Left kidney (tissue), 2 donors: ENCODE data around the gene TBC1D5. TPM values are rescaled to one million over a fixed set of nuclear protein-coding genes. Genes with fewer than 3 reads are reported as not detected.
"Not testable (repeated sequence)": the region's sequence is repeated elsewhere in the genome, so short reads cannot be mapped to it uniquely, and the experiment has no call there.

Source experiments
- DNase-seq: peaks from one replicate; pipeline ENCODE4 v3.0.0-alpha.2; 2013
- polyA plus RNA-seq: library from polyadenylated mRNA; unstranded; fragments of 120-200 nt; gene quantifications from one replicate; pipeline ENCODE4 v1.2.1, GENCODE V29; 2013; ENCODE audit not compliant: insufficient read length

The TBC1D5 gene
- polyA plus RNA-seq, 1 donor = 52.2 TPM

DNA sequence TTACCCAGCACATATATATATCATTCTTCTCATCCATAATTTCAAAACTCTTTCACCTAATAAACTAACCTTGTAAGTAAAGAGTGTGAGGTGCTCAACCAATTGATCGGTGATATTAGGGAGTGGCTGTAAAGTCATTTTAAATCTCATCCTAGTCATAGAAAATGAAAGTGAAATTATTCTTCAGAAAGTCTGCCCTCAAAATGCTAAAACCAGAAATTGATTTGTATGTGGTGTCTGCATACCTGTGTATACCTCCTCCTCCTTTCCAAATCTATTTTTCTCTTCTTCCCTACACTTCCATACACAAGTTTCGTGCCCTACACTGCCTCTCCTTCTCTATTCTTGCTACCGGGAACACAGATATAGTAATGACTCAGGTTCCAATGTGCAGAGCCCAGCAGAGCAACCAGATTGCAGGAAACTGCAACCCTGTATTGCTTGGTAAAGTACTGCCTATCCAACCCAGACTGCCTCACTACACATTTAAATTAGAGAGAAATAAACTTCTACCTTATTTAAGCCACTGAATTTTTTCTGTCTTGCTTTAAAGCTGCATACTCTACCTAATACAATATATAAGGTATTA lies 7.4 kb upstream of the TBC1D5 start:
- no peak for DNase-seq

DNA sequence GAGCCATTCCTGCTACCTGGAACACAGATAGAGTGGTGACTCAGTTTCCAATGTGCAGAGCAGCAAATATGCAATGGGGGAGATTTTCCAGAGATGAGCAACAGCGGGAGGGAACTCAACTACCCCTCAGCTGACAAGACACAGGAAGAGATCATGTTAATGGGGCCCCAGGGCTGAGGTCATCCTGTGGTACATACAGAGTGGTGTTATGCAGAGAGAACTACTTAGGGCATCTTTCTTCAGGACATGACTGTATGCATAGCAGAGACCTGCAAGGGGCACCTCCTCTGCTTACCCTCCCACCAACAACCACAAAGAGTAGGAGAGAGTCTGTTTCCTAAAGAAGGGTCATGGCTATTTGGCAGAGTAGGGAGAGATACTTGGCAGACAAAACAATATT lies 6.8 kb upstream of the TBC1D5 start:
- no peak for DNase-seq

DNA sequence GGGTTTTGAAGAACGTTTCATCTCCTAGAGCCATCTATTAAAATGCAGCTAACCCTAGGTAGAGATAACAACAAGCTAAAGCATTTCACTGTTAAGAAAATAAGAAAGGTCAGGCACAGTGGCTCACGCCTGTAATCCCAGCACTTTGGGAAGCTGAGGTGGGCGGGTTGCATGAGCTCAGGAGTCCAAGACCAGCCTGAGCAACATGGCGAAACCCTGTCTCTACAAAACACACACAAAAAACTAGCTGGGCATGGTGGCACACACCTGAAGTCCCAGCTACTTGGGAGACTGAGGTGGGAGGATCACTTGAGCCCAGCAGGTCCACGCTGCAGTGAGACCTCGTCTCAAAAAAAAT lies 5.4 kb upstream of the TBC1D5 start:
- no peak for DNase-seq

DNA sequence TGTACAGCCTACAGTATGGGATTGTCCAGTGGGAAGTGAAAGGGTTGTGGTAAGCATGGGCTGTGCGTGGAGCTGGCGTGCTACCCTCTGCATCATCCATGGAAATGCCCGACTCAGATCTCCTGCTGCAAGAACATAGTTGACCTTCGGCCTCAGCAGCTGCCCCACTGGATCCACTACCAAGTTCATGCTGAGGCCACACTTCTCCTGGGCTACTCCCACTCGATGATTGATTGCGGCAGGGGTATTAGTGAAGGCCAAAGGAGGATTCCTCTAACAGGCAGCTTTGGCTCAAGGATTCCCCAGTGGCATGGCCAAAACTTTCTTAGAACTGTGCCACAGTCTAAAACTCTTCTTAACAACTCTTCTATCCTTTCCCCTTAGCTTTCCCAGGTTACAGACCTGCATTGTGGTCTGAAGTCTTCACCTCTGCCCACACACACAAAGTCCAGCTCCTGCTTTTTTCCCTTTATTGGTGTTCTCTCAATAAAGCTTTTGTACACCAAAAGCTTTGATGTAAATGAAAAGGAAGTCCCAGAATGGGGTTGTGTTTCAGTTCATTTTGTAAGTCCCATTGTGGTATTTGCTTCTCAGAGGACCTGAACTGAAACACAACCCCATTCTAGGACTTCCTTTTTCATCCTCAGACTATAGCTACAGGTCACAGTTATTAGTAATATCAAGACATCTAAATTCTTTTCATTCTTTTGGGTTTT lies 4.9 kb upstream of the TBC1D5 start:
- no peak for DNase-seq

DNA sequence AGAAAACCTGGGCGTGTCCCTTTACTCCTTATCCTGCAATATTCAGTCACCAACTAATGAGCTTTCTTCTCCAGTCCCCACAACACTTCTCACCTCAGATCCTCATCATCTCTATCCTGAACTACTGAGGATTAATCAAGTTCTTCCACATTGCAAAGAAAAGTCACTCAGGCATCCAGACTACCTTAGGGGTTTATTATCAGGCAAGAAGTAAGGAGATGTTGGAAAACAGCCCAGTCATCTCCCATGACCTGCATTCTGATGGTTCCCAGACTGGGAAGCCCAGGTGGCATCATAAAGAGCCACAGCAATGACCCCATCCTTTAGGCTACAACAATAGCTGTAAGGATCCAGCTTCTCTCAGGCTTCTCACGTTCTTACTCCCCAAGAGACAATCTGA lies 3.5 kb upstream of the TBC1D5 start:
- DNase-seq = no peak

DNA sequence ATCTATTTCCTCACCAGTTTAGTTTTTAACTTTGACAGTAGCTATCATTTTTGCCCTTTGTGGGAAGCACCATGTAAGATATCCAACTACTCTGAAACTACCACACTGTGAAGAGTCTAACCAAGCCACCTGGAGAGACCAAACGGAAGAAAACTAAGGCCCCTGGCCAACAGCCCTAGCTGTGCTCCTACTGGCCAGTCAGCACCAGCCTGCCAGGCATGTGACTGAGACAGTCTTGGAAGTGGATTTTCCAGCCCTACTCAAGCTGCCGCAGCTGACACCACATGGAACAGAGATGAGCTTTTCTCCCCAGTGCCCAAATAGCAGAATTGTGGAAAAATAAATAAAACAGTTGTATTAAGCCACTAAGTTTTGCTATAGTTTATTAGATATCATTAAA lies 2.9 kb upstream of the TBC1D5 start:
- DNase-seq = no peak

DNA sequence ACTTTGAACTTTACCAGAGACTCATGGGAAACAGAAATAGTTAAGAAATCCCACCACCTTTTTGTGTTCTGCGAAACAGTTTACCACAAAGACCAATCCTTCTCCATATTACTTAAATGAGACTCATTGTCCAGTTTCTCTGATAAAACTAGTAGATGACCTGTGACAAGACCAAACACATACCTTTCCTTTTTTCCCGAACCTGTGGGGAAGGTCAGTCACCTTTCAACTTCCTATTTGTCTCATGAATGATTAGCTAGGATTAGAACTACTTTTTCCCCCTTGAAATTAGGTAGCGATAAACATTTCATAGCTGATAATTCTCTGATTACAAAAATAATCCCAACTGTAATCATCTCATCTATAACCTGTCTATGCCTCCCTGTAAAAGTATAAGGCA lies 2.3 kb upstream of the TBC1D5 start:
- no peak for DNase-seq

DNA sequence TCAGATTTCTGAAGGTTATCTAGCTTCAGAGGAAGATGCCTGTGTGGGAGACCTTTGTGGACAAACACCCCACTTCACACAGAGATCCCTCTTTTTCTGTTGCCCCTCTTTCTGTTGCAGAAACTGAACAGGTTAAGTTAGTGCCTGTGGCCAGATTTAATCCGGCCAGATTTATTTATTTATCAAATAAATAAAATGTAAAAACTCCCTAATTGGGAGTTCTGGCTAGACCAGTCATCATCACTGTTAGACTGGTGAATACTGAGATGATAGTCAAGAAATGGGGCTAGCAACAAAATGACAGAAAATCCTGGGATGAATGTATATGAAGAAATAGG lies 1.2 kb upstream of the TBC1D5 start:
- no peak for DNase-seq

DNA sequence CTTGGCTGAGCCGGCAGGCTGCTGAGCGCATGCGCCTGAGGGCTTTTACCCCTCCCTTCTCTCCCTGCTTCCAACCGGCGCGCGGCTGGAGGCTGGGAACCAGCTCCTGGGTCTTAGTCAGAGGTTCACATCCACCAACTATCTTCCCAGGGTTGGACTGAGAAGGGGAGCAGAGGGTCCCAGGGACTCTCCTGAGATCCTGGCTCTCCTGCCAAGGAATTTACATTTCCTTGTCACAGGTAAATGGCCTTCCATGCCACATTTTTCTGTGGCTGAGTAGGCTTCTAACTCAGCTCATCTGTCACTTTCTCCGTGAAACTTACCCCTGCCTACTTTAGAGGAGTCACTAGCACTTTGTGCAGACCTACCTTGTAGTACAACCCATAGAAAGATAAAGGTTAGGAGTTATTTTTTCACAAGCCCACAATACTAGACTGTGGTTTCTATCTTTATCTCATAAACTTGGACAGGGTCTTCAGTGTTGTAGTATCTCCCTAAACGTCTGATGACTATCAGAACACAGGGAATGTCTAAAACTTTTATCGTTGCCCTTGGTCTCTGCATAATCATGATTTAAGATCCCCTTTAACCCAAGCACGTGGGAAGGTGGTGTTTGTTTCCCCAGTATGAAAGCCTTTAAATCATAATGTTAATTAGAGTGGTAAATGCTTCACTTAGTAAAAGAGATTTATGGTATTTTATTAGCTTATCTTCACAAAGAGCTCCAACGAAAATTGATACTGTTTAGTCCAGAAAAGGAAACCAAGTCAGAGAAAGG lies 638 bp upstream of the TBC1D5 start:
- peak; percentile 67 for DNase-seq

DNA sequence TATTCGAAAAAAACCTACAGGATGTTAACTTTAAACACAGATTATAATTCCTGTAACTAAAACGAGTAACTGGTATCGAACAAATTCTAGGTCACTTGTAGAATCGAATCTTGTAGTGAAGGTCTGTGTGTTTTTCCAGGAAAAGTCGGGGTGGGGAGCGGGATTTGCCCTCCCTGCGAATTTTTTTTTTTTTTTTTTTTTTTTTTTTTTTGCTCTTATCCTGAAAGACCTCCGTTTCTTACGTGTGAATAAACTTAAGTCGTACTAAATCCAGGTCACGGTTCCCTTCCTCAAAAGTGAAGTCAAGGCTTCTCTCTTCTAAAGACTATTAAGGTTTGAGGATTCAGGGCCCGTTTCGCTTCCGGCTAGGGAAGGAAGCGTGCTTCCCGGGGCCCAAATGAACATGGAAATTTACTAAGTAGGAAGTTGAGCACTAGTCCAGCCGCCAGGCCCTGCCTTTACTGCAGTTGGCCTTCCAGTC lies 770 bp downstream of the TBC1D5 start:
- no peak for DNase-seq

DNA sequence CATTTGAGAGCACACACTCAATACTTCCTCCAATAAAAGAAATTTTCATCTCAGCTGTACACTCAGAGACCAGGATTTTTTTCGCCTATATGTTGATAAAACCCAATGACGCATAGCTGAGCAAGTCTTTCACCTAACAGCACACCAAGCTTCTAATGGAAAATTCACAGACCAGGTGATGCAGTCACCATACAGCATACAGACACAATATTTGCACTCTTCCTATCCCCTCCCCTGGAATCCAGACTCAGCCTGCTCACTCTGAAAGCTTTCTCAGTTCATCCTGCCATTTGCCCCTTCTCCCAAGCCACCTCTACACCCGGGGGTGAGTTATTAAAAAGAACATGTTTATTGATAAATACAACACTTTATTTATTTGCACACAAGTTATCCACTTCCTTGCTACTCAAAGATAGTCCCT lies 1.7 kb downstream of the TBC1D5 start:
- peak; percentile 14 for DNase-seq

DNA sequence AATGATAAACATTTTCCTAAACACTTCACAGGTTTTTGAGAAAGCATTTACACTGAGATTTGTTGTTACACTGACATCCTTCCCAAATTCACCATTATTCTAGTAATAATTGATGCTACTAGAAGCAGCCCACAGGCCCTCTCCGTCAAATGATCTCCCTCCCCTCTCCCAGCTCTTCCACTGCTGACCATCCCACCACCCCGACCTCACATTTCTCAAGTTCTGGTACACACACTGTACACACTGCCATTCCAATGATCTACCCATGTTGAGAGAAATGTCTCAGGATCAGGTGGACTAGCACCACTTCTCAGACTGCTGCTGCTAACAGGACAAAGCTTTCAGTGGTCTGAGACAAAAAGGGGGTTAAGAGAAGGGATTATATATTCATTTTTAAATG lies 3.5 kb downstream of the TBC1D5 start:
- DNase-seq = no peak

DNA sequence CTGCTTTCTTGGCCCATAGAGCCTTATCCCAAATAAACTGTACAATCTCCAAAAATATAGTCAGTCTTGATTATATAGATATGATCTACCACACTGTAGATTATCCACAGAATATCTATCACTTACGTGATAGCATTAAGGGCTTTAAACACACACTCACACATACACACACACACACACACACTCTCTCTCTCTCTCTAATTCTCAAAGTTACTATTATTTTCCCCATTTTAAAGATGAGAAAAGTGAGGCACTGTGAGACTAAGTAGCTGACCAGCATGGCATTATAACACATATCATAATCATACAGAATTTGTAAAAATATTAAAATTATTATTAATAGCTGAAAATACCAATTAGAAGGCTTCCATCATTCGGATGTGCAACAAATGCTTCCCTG lies 4.2 kb downstream of the TBC1D5 start:
- no peak for DNase-seq

DNA sequence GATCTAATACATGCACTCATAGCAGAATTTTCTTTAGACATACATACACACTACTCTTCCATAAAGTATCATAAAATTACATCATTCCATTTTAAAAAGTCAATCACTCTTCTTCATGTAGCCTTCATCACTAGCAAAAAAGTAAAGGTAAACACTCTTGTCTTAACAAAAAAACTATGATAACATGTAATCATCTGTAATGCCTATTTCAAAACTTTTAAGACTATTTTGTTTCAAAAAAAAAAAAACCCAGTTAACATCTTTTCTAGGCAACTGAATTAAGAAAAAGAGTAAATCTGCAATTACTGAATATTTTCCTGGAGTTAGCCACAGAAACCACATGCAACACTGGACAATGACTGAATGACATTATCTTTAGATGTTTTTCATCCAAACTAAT lies 4.8 kb downstream of the TBC1D5 start:
- DNase-seq = no peak

DNA sequence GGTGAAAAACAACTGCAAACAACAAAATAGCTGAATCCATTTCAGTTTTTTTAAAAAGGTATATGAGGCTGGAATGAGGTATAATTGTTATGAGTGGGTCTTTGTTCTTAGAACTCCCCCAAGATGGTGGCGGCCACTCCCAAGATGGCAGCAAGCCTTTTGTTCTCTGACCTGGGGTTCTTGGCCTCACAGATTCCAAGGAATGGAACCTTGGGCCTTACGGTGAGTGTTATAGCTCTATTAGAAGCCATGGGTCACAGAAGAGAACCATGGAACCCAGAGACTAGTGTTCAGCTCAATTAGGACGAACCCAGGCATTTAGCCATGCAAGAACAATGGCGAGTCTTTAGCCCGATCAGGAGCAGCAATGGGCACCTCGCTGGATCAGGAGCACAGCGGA lies 7.1 kb downstream of the TBC1D5 start:
- DNase-seq = not testable (repeated sequence)

DNA sequence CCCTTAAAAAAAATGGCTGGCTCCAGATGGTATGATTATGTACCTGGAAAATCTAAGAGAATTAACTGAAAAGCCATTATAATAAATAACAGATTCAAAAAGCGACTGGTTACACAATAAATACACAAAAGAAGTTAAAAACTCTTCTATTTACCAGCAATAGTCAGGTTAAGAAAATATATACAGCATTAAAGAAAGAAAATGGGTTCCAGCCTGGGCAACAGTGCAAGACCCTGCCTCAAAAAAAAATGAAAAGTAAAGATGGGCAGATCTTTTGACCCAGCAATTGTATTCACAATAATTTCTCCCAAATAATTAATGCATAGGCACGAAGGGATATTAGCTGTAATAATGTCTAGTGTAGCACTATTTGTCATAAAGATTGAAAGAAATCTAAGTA lies 8.7 kb downstream of the TBC1D5 start:
- DNase-seq = no peak

DNA sequence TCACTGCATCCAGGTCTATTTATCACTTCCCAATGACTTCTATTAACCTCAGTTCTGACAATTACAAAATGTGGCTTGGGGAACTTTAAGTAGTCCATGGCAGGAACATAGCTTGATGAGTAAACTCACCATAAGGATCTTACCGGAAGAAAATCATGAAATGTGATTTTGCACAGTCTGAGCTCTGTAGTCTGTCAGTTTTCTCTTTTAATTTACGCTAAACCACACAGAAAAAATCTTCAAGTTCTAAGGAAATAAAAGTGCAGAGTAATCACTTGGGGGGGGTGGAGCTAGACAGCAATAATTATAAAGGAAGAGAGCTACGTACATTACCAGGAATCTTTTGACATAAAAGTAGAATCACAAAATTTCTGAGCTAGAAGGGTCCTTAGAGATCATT lies 9.2 kb downstream of the TBC1D5 start:
- DNase-seq = no peak

DNA sequence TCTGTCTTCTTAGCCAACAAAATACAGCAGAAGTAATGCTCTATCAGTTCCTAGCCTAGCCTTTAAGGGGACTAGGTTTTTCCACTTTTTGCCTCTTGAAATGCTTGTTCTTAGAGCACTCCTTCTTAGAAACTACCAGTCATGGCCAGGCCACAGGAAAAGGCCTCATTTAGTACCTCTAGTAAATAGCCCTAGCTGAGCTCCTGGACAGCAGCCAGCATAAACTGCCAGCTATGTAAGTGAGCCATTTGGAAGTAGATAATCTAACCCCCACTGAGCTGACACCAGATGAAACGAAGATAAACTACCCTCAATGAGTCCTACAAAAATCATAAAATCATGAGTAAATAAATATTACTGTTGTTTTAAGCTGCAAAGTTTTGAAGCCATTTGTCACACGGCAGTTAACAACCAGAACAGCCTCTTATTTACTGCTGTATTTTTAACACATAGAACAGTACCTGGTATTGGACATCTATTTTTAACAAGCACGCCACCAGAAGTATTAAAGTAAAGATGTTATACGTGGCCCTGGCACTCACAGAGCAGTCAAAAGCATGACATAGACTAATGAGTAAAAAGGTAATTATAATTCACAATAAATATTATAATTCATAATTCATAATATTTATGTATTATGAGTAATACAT lies 12.0 kb downstream of the TBC1D5 start:
- DNase-seq = no peak

DNA sequence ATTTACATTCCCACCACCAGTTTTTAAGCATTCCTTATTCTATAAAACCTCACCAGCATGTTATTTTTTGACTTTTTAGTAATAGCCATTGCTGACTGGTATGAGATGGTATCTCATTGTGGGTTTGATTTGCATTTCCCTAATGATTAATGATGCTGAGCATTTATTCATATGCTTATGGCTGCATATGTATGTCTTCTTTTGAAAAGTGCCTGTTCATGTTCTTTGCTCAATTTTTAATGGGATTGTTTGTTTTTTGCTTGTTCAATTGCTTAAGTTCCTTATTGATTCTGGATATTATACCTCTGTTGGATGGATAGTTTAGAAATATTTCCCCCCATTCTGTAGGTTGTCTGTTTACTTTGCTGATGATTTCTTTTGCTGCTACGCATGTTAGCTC lies 16.1 kb downstream of the TBC1D5 start:
- no peak for DNase-seq

DNA sequence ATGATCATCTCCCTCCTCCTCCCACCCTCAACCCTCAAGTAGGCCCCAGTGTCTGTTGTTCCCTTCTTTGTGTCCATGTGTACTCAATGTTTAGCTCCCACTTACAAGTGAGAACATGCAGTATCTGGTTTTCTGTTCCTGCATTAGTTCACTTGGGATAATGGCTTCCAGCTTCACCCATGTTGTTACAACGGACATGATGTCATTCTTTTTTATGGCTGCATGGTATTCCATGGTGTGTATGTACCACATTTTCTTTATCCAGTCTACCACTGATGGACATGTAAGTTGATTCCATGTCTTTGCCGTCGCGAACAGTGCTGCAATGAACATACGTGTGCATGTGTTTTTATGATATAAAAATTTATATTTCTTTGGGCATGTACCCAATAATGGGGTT lies 16.6 kb downstream of the TBC1D5 start:
- DNase-seq = not testable (repeated sequence)

DNA sequence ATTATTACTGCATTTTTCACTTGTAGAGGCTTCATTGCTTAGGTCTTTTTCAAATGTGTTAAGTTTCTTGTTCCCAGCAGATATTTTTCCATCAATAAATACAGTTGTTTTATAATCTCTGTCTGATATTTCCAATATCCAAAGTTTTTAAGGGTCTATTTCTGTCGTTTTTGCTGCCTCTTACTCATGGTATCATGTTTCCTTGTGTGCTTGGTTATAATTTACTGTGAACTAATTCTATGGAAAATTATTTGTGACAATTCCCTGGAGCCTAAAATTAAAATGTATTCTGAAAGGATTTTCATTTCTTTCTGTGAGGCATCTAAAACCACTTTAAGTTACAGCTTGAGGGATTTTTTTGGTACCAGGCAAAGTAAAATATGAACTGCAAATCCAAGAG lies 17.5 kb downstream of the TBC1D5 start:
- no peak for DNase-seq

DNA sequence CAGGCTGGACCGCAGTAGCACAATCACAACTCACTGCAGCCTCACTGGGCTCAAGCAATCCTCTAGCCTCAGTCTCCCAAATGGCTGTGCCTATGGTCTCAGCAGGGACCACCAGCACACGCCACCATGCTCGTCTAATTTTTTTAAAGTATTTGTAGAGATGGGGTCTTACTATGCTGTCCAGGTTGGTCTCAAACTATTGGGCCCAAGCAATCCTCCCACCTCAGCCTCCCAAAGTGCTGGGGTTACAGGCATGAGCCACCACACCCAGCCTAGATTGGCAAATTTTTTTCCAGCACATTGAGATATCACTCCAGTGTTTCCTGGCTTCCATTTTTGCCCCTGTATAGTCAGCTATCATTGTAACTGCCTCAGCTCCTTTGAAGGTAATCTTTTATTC lies 18.3 kb downstream of the TBC1D5 start:
- no peak for DNase-seq

DNA sequence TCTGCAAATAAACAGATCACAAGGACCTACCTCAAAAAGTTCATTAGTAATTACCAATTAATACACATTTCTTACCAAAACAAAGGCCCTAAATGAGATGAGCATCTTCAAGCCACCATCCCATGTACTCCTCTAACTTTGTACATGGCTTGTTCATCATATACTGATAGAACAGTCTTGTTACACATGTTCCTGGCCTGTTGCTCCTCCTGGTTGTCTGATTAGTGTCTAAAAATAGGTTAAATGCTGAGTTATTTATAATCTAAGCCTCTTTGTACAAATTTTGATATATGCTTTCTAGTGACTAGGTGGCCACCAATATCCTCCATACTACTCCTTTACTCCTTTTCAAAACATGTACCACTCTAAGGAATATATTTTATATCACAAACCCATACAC lies 25.0 kb downstream of the TBC1D5 start:
- no peak for DNase-seq
